ENCODE data around the gene CTNS.

Gene CTNS

DNA sequence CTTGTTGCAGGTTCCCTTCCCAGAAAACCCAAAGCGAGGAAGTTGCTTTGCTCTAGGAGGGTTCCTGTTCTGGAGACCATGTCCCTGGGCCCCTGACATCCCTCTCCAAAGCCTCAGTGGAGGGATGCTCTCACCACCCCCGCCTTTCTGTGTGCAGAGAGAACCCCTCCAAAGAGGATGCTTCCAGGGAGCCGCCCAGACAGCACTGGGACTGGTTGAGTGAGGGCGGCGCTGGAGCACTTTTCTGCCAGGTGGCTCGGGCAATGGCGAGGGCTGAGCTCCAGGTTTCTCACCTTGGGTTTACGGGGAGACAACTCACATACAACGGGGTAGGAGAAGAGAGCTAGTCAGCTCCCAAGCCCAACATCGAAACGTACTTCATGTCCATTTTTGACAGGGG is 39.3 kb downstream of the CTNS start:
- no peak for DNase-seq
- in situ Hi-C loops (cut with HindIII; ENCODE audit: low pct_ligation_motif_present, low pct_unique_long_range_greater_than_20kb, low sequenced_read_pairs), result no loop called here

GRCh38 chr17:3678095-3678820 is 41.7 kb downstream of the CTNS start:
- in situ Hi-C loops (cut with HindIII; ENCODE audit: low pct_ligation_motif_present, low pct_unique_long_range_greater_than_20kb, low sequenced_read_pairs), result no loop called here
- DNase-seq, result no peak

- in situ Hi-C loops (cut with HindIII; ENCODE audit: low pct_ligation_motif_present, low pct_unique_long_range_greater_than_20kb, low sequenced_read_pairs), result no loop called here
- DNase-seq, result no peak
Measured at GRCh38 chr17:3678821-3679530, 42.4 kb downstream of the CTNS start.

- in situ Hi-C loops (cut with HindIII; ENCODE audit: low pct_ligation_motif_present, low pct_unique_long_range_greater_than_20kb, low sequenced_read_pairs), result no loop called here
- no peak for DNase-seq
Measured at GRCh38 chr17:3679531-3680126, 43.1 kb downstream of the CTNS start.

- no peak for DNase-seq
- in situ Hi-C loops (cut with HindIII; ENCODE audit: low pct_ligation_motif_present, low pct_unique_long_range_greater_than_20kb, low sequenced_read_pairs), result no loop called here
Measured at GRCh38 chr17:3681057-3681456, 44.5 kb downstream of the CTNS start.

- no peak for DNase-seq
- in situ Hi-C loops (cut with HindIII; ENCODE audit: low pct_ligation_motif_present, low pct_unique_long_range_greater_than_20kb, low sequenced_read_pairs), result no loop called here
Measured at GRCh38 chr17:3681565-3681964, 45.0 kb downstream of the CTNS start.

- in situ Hi-C loops (cut with HindIII; ENCODE audit: low pct_ligation_motif_present, low pct_unique_long_range_greater_than_20kb, low sequenced_read_pairs), result no loop called here
Measured at GRCh38 chr17:3682033-3682432, 45.5 kb downstream of the CTNS start.

DNA sequence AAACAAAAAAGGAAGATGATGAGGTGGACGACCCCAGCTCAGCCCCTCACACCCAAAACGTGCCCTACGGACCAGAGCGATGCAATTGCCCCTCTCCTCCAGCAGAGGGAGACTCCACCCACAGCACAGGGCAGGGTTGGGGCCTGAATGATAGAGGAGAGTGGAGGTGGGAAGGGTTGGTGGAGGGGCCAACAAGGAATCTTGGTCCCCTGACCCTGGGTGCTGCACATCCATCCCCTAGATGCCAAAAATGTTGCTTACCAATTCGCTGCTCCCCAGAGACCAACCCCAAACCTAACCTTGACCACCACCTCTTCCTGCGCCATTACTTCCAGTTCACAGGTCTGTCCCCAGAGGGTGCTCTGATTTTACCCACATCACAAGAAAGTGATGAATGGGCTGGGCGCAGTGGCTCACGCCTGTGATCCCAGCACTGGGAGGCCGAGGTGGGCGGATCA is 46.5 kb downstream of the CTNS start:
- in situ Hi-C loops (cut with HindIII; ENCODE audit: low pct_ligation_motif_present, low pct_unique_long_range_greater_than_20kb, low sequenced_read_pairs), result no loop called here

More at GRCh38 chr17:3682033-3682432, 45.5 kb downstream of the CTNS start:
- DNase-seq, result no peak

DNA sequence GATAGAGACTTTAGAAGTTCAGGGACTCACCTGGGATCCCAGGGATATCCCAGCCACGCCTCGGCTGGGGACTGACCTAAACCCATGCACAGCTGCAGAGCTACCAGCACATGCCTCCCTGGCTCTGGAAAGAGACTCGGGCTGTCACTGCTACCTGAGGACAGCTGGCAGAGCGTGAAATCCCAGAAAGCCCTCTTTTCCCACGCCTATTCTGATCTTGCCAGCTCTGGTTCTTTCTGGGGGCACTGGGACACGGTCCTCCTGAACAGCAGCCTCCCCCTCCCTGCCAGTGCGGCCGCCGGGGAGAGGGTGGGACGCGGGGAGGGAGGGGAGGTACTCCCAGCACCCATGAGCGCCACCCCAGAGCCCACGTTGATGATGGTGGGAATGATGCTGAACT is 48.6 kb downstream of the CTNS start:
- no peak for DNase-seq
- in situ Hi-C loops (cut with HindIII; ENCODE audit: low pct_ligation_motif_present, low pct_unique_long_range_greater_than_20kb, low sequenced_read_pairs), result no loop called here

More for the DNA sequence above, 46.5 kb downstream of the CTNS start:
- peak; percentile 49 for DNase-seq

DNA sequence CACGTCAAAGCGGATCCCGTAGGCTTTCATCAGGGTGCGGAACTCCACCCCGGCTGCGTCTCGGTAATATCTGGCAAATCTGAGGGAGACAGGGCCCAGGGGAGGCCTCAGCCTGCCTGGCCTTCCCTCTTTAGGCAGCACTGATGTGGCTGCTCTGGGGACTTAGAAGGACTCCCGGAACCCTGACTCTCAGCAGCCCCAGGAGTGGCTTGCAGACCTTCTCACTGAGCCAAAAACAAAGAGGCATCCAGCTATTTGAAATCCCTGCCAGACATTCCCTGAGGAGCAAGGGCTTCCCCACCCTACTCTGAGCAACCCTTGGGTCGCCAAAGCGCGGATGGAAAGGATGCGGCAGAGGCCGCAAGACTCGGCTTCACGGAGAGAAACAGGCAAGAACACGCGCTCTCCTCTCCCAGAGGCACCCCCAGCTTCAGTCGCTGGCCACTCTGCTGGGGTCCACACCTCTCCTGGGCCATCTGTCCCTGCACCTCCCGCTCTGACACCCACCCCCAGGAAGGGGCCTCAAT is 51.5 kb downstream of the CTNS start:
- in situ Hi-C loops (cut with HindIII; ENCODE audit: low pct_ligation_motif_present, low pct_unique_long_range_greater_than_20kb, low sequenced_read_pairs), result no loop called here
- no peak for DNase-seq

GRCh38 chr17:3688852-3689261 is 52.3 kb downstream of the CTNS start:
- in situ Hi-C loops (cut with HindIII; ENCODE audit: low pct_ligation_motif_present, low pct_unique_long_range_greater_than_20kb, low sequenced_read_pairs), result no loop called here
- DNase-seq, result no peak

DNA sequence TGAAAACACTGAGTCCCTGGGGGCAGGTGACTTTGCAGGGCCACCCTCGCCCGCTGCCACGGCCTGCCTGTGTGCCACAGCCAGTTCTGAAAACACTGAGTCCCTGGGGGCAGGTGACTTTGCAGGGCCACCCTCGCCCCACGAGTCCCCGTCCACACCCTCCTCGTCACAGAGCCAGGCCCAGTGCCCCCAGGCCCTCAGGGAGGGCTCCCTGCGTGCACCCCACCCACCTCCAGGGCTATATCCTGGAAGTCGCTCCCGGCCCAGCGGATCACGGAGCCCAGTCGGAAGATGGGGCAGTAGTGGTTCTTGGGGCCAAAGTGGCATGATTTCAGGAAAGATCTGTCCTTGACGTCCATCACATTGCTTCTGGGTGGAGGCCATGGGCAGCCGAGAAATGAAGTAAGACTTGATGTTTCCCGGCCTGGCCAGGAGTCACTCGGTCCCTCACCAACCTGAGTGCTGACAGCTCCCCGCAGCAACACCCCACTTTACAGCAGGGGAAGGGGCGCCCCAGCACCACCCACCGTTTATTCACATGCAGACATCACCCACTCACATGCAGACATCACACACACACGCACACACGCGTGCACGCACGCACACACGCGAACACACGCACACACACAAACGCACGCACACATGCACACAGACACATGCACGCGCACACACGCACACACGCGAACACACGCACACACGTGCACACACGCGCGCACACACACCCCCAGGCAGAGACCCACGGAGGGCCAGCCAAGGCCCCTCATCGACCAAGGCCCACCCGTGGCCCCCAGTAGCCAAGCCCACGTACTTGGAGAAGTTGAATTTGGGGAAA is 52.9 kb downstream of the CTNS start:
- in situ Hi-C loops (cut with HindIII; ENCODE audit: low pct_ligation_motif_present, low pct_unique_long_range_greater_than_20kb, low sequenced_read_pairs), result no loop called here
- DNase-seq, result no peak

GRCh38 chr17:3690094-3690715 is 53.6 kb downstream of the CTNS start:
- in situ Hi-C loops (cut with HindIII; ENCODE audit: low pct_ligation_motif_present, low pct_unique_long_range_greater_than_20kb, low sequenced_read_pairs), result no loop called here
- no peak for DNase-seq

GRCh38 chr17:3691617-3692067 is 55.1 kb downstream of the CTNS start:
- no peak for DNase-seq
- in situ Hi-C loops (cut with HindIII; ENCODE audit: low pct_ligation_motif_present, low pct_unique_long_range_greater_than_20kb, low sequenced_read_pairs), result no loop called here

GRCh38 chr17:3692346-3692745 is 55.8 kb downstream of the CTNS start:
- in situ Hi-C loops (cut with HindIII; ENCODE audit: low pct_ligation_motif_present, low pct_unique_long_range_greater_than_20kb, low sequenced_read_pairs), result no loop called here
- DNase-seq, result no peak

DNA sequence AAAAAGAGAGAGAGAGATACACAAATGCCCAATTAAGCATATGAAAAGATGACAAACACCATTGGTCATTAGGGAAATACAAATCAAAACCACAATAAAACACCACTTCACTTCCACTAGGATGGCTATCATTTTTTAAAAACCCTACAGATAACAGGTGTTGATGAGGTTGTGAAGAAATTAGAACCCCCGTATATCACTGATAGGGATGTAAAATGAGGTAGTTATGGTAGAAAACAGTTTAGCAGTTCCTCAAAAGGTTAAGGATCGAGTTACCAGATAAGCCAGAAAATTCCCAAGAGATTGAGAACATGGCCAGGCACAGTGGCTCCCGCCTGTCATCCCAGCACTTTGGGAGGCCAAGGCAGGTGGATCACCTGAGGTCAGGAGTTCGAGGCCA is 56.6 kb downstream of the CTNS start:
- in situ Hi-C loops (cut with HindIII; ENCODE audit: low pct_ligation_motif_present, low pct_unique_long_range_greater_than_20kb, low sequenced_read_pairs), result no loop called here

GRCh38 chr17:3693829-3694231 is 57.3 kb downstream of the CTNS start:
- no peak for DNase-seq
- in situ Hi-C loops (cut with HindIII; ENCODE audit: low pct_ligation_motif_present, low pct_unique_long_range_greater_than_20kb, low sequenced_read_pairs), result no loop called here

More for the DNA sequence above, 56.6 kb downstream of the CTNS start:
- no peak for DNase-seq

DNA sequence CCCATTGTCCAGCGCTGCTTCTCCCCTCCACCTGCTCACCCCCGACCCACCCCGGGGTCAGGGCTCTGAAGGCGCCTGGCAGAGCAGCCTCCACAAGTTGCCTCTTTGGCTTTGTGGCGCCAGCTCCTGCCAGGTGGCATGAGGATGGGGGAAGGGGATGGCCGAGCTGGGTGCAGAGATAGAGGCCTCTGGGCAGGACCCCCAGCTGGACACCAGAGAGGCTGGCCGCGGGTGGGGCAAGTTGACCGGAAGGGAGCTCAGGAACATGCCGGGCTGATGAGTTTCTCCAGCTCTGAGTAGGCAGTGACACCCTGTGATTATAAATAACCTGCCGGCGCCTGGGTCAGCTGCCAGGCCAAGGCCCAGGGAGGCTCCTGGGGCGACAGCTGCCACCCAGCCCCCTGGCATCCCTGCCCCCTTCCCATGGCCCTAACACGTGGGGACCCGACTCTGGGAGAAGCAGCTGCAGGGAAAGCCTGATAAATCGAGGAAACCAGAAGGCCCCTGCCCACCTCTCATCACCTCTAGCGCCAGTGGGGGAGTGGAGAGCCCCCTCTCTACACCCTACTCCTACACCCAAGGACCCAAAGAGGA is 58.7 kb downstream of the CTNS start:
- in situ Hi-C loops (cut with HindIII; ENCODE audit: low pct_ligation_motif_present, low pct_unique_long_range_greater_than_20kb, low sequenced_read_pairs), result no loop called here
- DNase-seq, result peak; percentile 50
